HL-60/S4 treated with phorbol 12-myristate 13-acetate at 8.2 ng/mL for 4 days and 3 days (cell line): ENCODE data around the gene BPHL.
"Not testable (repeated sequence)": the region's sequence is repeated elsewhere in the genome, so short reads cannot be mapped to it uniquely, and the experiment has no call there.

Source experiments
- in situ Hi-C: fragments of 300-500 bp; cut with MboI; formaldehyde crosslinking; loops from 2 replicates; pipeline ENCODE4 v1.15.0; 2022; ENCODE audit warnings: low sequenced_read_pairs

BPHL gene

DNA sequence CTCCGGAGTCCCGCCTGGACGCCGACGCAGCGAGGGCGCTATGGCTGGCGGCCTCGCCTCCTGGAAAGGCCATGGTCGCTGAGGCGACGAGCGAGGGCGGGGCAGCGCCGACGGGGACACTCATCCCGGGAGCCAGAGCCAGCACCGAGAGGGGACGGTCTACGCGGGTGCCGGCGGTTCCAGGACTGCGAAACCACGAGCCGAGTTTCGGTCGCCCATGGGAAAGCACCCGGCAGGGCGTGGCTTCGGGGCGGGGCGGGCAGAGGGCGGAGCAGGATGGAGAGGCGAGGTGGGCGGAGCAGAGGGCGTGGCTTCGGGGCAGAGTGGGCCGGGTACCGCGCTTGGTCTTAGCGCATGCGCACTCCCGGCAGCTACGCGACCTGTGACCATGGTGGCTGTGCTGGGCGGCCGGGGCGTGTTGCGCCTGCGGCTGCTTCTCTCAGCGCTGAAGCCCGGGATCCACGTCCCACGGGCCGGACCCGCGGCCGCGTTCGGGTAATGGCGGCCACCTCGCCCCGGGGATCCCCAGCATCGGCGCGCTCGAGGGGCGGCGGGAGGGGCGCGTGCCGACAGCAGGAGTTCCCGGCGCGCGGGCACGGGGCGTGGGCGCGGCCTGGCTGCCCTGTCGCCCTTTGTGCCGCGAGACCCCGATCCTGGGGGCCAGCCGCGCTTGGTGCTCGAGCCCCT lies at the start of gene BPHL:
Gene BPHL (plus strand): TSS at position 359 of the 687 bp plus-strand sequence. CDS start 30 bp downstream, at position 389.
- in situ Hi-C loops: no loop called here

GRCh38 chr6:3071568-3071967 lies 46.9 kb upstream of the BPHL start:
- in situ Hi-C loops: no loop called here

- in situ Hi-C loops: no loop called here
These were observed 45.7 kb upstream of the BPHL start for GRCh38 chr6:3072798-3073197.

- in situ Hi-C loops: no loop called here
These were observed 45.1 kb upstream of the BPHL start for GRCh38 chr6:3073382-3073781.

GRCh38 chr6:3075772-3076113 lies 42.8 kb upstream of the BPHL start:
- in situ Hi-C loops: no loop called here

- in situ Hi-C loops: no loop called here
These were observed 42.2 kb upstream of the BPHL start for GRCh38 chr6:3076320-3076719.

GRCh38 chr6:3077430-3077829 lies 41.1 kb upstream of the BPHL start:
- in situ Hi-C loops: no loop called here

DNA sequence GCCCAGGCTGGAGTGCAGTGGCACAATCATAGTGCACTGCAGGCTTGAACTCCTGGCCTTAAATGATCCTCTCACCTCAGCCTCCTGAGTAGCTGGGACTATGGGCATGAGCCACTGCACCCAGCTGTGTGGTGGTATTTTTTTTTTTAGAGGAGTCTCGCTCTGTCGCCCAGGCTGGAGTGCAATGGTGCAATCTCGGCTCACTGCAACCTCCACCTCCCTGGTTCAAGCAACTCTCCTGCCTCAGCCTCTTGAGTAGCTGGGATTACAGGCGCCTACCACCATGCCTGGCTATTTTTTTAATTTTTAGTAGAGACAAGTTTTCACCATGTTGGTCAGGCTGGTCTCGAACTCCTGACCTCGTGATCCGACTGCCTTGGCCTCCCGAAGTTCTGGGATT lies 39.6 kb upstream of the BPHL start:
- in situ Hi-C loops: not testable (repeated sequence)

DNA sequence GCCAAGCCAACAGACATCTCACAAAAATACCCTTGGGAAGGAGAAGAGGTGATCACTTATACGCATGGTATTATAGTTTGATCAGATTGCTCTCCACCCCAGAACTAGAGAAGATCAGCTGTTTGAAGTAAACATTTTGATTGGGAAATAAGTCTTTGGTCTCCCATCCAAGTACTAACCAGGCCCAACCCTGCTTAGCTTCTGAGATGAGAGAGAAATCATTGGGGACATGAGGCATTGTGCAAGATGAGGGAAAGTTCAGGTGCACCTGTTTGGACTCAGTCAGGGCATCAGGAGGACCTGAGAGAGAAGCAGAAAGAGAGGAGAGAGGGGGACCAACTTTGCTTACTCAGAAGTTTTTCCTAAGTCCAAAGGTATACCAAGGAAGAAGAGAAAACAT lies 38.8 kb upstream of the BPHL start:
- in situ Hi-C loops: no loop called here

DNA sequence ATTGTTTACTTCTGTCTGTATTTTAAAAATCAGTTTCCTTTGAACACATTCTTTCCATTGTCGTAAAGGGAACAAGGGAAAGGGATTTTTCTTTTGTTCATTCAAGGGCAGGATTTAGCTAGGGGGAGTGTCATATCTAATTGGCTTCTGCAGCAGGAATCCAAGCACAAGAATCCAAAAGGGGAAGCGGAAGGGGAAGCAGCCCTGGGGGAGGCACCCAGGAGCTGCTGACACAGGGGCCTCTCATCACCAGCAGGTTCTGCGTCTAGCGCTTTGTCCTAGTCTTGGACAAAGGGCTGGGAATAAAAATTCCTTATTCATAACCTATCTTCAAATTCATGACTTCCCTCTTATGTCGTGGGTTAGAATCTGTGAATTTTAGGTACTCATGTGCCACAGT lies 36.6 kb upstream of the BPHL start:
- in situ Hi-C loops: no loop called here

GRCh38 chr6:3085074-3085473 lies 33.4 kb upstream of the BPHL start:
- in situ Hi-C loops: no loop called here

GRCh38 chr6:3086282-3086946 lies 32.1 kb upstream of the BPHL start:
- in situ Hi-C loops: no loop called here

- in situ Hi-C loops: no loop called here
These were observed 30.1 kb upstream of the BPHL start for GRCh38 chr6:3088446-3088845.

GRCh38 chr6:3088968-3089367 lies 29.5 kb upstream of the BPHL start:
- in situ Hi-C loops: no loop called here

DNA sequence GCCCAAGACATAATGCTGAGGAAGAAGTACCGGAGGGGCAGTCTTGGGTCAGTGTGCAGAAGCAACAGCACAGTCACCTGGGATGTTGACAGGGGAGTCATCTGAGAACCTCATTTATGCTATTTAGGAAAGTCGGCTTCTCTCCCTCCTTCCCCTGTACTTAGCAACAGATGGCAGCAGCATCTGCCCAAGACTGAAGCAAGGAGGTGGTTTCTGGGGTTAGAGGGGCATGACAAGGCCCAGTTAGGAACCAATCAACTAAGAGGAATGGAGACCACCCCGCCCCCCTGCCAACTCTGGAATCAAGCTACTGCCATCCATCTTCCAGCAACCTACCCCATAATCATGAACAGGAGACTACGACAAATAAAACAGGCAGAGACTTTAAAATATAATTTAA lies 28.5 kb upstream of the BPHL start:
- in situ Hi-C loops: no loop called here

GRCh38 chr6:3094815-3095214 lies 23.7 kb upstream of the BPHL start:
- in situ Hi-C loops: no loop called here

DNA sequence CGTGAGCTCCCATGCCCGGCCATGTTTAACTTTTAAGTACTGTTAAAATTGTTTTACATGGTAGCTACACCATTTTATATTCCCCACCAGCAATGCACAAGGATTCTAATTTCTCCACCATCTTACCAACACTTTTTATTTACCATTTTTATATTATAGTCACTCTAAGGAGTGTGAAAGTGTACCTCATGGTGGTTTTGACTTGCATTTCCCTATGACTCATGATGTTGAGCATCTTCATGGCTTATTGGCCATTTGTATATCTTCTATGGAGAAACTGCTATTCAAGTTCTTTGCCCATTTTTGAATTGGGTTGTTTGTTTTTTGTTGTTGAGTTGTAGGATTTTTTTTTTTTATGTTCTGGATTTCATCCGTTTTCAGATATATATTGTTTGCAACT lies 15.6 kb upstream of the BPHL start:
- in situ Hi-C loops: no loop called here

DNA sequence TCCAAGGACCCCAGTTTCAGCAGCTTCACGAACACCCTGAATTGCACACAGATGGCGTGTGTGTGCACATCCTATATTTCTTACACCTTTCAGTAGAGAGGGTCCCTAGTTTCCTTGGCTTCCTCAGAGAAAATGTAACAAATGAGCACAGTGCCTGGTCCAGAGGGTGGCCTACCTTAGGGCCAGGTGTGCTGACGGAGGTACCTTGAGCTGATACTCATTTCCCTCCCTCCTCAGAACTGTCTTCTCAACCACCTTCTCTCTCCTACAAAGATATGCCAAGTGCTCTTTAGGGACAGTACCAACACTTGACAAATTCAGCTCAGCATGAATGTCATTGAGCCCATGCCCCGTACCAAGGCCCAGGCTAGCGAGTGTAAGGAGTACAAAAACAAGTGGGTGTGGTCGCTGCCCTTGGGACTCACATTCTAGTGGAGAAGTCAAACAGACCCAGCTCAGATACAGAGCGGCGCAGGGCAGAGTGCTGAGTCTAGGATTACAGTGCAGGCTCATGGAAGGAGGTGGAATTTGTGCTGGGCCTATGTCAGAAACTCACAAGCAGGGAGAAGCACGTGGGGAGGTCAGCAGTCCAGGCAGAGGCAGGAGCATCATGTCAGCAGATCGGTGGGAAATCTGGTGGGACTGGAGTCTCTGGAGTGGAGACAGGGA lies 9.6 kb upstream of the BPHL start:
- in situ Hi-C loops: no loop called here

GRCh38 chr6:3109761-3110160 lies 8.8 kb upstream of the BPHL start:
- in situ Hi-C loops: no loop called here

DNA sequence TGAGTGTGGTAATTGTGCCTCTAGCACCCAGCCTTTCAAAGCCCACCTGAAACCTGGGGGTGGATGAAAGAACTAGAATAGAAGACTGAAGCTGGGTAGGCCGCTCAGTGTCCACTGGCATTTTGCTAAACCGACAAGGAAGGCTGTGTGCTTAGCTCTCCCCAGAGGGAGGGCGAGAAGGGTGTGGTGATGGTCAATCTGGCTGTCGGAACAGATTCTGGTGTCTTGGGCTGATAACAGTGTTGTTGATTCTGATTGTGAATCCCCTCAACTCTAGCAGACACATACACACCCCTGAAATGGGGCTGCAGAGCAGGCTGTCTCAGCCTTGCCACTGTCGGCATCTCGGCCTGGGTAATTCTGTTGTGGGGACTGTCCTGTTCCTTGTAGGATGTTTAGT lies 4.1 kb upstream of the BPHL start:
- in situ Hi-C loops: no loop called here

DNA sequence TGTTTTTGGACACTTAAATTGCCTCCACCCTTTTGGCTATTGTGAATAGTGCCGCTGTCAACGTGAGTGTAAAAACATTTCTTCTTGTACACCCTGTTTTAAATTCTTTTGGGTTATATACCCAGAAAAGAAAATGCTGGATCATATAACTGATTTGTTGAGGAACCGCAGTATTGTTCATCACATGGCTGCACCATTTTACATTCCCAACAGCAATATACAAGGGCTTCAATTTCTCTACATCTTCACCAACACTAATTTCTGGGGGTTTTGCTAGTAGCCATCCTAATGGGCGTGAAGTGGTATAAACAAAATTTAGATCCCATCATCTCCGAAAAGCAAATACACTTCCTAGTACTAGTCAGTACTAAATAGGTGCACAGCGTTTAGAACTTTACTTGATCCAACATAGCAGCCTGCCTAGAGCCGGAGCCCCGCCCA lies 579 bp upstream of the BPHL start:
- in situ Hi-C loops: no loop called here

DNA sequence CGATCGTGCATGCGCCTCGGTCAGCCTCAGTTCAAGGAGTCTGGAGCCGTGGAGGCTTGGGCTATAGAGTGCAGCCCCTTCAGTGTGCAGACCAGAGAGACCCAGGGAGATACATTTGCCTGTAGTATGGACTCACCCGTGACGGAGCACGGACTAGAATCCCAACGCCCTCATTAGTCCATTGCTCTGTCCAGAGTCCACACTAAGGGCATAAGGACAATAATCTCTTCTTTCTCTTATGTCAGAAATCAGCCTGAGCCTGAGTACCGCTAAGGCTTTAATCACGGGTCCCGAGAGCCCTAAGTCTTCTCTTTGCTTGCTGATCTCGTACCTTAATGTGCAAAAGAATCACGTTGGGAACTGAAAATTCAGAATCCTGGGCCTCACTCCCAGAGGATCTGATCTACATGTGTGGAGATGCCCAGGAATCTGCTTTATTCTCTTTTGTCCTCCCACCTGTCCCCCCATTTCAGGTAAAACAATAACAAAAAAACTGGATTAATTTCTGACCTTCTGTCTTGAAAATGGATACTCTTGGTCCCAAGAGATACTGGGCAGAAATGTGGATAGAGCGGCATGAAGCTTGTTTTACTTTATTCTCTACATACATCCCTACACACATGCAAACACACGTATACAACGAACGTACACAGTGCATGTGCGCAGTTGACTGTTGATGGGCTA lies 671 bp downstream of the BPHL start:
- in situ Hi-C loops: no loop called here
